ENCODE results near the gene ZNF385C.

ZNF385C gene

DNA sequence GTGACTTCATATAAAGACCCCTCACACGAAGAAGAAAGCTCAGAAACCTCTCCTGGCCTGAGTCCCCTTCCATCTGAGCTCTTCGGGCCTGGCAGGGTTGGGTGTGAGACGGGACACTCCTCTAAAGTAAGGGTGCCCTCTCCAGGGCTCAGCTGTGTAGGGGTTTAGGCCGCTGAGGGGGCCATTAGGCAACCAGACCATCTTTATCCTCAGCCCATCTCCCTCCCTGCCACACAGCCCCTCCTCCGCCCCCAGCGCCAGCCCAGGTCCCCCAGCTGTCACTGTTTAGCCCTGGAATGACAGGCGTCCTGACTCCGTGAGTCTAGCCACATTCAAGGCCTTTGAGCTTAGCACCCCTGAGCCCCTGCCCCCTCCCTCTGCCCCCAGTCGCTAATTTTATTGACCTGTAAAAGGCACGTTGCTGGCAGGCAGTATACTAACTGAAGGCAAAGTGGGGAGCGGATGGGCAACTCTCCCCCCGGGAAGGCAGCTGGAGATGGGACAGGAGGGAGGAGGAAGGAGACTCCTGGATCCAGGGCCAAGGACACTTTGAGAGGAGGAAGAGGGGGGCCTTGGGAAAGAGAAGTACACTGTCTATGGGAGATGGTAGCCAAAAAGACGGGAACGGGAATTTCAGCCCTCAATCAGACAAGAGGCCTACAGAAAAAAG is 592 bp upstream of the ZNF385C start:
- Histone ChIP-seq H3K27me3 (replicated peaks; ENCODE audit: control insufficient read depth, insufficient read depth, low read length) (no peaks in the 10 kb centered on the region), H3K36me3 (ENCODE audit: control insufficient read depth, insufficient read depth, low read length) (no peaks in the 10 kb centered on the region), H3K4me3 (replicated peaks; ENCODE audit: low read depth, low read length) (no peak overlapping the region)
- TF ChIP-seq, protein P1, sequence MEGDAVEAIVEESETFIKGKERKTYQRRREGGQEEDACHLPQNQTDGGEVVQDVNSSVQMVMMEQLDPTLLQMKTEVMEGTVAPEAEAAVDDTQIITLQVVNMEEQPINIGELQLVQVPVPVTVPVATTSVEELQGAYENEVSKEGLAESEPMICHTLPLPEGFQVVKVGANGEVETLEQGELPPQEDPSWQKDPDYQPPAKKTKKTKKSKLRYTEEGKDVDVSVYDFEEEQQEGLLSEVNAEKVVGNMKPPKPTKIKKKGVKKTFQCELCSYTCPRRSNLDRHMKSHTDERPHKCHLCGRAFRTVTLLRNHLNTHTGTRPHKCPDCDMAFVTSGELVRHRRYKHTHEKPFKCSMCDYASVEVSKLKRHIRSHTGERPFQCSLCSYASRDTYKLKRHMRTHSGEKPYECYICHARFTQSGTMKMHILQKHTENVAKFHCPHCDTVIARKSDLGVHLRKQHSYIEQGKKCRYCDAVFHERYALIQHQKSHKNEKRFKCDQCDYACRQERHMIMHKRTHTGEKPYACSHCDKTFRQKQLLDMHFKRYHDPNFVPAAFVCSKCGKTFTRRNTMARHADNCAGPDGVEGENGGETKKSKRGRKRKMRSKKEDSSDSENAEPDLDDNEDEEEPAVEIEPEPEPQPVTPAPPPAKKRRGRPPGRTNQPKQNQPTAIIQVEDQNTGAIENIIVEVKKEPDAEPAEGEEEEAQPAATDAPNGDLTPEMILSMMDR (IDR thresholded peaks at IDR 0.05; ENCODE audit: insufficient read depth, low read length, poor library complexity, severe bottlenecking): no peak
- no peak for DNase-seq (ENCODE audit: extremely low read depth, insufficient read length)

DNA sequence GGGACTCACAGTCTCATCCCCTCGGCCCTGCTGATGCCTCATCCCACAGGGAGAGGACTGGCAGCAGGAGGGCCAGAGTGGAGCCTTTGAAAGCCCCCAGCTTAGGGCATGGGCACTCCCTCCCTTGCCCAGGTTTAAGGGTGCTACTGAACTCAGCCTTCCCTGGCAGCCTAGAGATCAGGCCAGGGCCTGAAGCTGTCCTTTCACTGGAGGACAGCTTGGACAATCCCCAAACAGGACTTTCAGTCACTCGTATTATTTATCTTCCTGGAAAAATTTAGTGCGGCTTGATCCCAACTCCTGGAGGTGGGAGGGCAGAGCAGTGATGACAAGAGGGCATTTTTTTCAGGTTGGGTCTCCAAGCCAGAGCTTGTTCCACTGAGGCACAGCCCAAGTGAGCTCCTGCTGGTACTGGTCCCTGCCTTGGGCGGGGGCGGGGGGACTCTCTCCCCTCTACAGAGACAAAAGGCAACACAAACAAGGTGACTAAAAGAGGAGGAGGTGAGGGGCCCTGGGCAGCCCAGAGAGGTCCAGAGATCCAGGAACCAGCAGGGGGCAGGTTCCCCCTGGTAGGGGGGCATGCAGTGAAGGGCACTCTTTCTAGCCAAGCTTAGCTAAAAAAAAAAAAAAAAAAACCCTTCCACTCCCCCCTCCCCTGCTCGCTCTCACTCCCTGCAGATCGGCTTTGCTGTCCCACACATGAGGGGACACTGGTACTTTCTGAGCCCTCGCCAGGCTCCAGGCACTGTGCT is 1.7 kb downstream of the ZNF385C start:
- H3K4me3 ChIP-seq (replicated peaks; ENCODE audit: low read depth, low read length): no peak overlapping the region
- no peak for DNase-seq (ENCODE audit: extremely low read depth, insufficient read length)
- H3K27me3 ChIP-seq (replicated peaks; ENCODE audit: control insufficient read depth, insufficient read depth, low read length): no peaks in the 10 kb centered on the region; the same call in 1 of the 2 replicates
- H3K36me3 ChIP-seq (ENCODE audit: control insufficient read depth, insufficient read depth, low read length): no peaks in the 10 kb centered on the region
- TF ChIP-seq, protein P1 (IDR thresholded peaks at IDR 0.05; ENCODE audit: insufficient read depth, low read length, poor library complexity, severe bottlenecking): peak; percentile 7

DNA sequence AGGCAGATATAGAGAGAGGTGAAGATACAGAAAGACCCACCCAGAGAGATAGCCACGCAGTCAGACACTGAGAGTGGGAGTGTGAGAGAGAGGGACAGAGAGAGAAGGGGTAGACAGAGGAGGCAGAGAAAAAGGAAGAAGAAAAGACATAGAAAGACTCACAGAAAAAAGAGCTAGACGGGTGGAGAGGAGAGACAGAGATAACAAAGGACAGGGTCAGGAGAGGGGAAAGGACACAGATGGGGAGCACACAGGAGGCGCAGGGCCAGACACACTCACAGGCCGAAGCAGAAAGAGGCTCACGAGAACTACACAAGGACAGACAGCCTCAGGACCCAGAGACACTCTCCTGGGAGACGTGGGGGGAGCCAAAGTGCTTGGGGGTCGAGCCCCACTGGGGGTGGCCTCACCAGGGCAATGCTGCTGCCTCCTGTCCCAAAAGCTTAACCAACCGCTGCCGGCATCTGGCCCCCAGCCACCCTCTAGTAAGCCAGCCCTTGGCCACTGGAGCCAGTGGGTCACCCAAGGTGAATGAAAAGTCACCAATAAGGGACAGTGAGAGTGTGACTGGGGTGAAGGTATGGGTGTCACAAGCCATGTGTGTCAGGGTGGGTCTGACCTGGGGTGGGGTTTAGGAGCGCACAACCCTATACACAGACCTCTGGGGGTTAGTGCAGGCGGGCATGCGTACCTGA is 3.8 kb downstream of the ZNF385C start:
- TF ChIP-seq, protein P1 (IDR thresholded peaks at IDR 0.05; ENCODE audit: insufficient read depth, low read length, poor library complexity, severe bottlenecking): no peak
- no peak for DNase-seq (ENCODE audit: extremely low read depth, insufficient read length)
- no peaks in the 10 kb centered on the region; the same call in 1 of the 2 replicates for H3K27me3 ChIP-seq (replicated peaks; ENCODE audit: control insufficient read depth, insufficient read depth, low read length)
- H3K4me3 ChIP-seq (replicated peaks; ENCODE audit: low read depth, low read length): no peak overlapping the region
- H3K36me3 ChIP-seq (ENCODE audit: control insufficient read depth, insufficient read depth, low read length): no peaks in the 10 kb centered on the region

DNA sequence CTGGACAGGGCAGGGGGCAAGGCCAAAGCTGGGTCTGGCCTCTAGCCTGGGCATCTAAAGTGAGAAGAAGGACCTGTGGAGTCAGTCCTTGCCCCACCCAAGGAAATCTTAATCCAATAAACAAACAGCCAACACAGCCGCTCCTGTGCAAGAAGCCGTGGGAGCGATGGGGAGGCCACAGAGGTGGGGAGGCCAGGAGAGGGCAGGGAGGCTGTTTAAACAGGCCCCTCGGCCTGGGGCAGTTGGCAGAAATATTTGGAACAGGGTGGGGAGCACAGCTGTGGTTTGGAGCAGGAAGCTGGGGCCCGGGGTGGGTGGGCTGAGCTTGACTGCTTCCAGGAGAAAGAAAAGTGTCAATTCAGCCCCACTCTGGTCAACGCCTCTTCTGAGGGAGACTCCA is 5.3 kb downstream of the ZNF385C start:
- H3K36me3 ChIP-seq (ENCODE audit: control insufficient read depth, insufficient read depth, low read length): no peaks in the 10 kb centered on the region

DNA sequence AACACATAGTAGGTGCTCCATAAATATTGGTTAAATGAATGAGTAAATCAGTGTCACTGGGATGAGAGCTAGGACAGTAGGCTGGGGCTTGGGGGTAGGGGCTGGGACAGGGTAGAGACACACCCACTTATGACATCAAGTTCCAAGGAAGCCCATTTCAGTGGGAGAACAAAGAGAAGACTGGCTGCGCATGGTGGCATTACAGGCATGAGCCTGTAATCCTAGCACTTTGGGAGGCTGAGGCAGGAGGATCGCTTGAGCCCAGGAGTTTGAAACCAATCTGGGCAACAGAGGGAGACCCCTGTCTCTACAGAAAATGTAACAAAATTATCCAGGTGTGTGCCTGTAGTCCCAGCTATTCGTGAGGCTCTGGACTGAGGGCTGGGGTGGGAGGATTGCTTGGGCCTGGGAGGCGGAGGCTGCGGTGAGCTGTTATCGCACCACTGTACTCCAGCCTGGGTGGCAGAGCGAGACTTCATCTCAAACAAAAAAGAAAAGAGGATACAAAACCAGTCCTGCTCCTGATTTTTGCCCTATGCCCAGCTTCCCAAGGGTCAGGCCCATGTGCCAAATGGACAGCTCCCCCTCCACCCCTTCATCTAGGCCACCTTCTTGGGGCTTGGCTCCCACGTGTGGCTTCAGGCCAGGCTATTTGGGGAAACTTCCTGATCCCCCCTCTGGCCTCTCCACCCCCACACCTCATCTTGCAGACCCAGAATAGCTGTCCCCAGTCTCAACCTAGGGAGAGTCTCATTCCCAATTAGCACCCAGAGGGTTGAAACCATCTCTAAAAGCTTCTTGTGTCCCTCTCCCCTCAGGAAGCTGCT is 7.1 kb downstream of the ZNF385C start:
- no peaks in the 10 kb centered on the region; the same call in 1 of the 2 replicates for H3K27me3 ChIP-seq (replicated peaks; ENCODE audit: control insufficient read depth, insufficient read depth, low read length)
- H3K36me3 ChIP-seq (ENCODE audit: control insufficient read depth, insufficient read depth, low read length): no peaks in the 10 kb centered on the region
- no peak overlapping the region for H3K4me3 ChIP-seq (replicated peaks; ENCODE audit: low read depth, low read length)
- TF ChIP-seq, protein P1 (IDR thresholded peaks at IDR 0.05; ENCODE audit: insufficient read depth, low read length, poor library complexity, severe bottlenecking): no peak
- DNase-seq (ENCODE audit: extremely low read depth, insufficient read length): no peak

More for the DNA sequence above, 5.3 kb downstream of the ZNF385C start:
- DNase-seq (ENCODE audit: extremely low read depth, insufficient read length): no peak
- TF ChIP-seq, protein P1 (IDR thresholded peaks at IDR 0.05; ENCODE audit: insufficient read depth, low read length, poor library complexity, severe bottlenecking): no peak
- H3K27me3 ChIP-seq (replicated peaks; ENCODE audit: control insufficient read depth, insufficient read depth, low read length): no peaks in the 10 kb centered on the region; the same call in 1 of the 2 replicates
- H3K4me3 ChIP-seq (replicated peaks; ENCODE audit: low read depth, low read length): no peak overlapping the region
